COR-L47 (cell line): Measurements from ENCODE around the gene GAS2L2.
"Not testable (repeated sequence)": the region's sequence is repeated elsewhere in the genome, so short reads cannot be mapped to it uniquely, and the experiment has no call there.

ENCODE experiments used
- DNase-seq: peaks from one replicate; lab custom pipeline; 2025; lab: John Stamatoyannopoulos, UW

The GAS2L2 gene

GRCh38 chr17:35773129-35773528 is 20.1 kb upstream of the GAS2L2 start:
- no peak for DNase-seq

- DNase-seq: no peak
Measured at GRCh38 chr17:35769895-35770486, 17.0 kb upstream of the GAS2L2 start.

GRCh38 chr17:35768797-35769196 is 15.8 kb upstream of the GAS2L2 start:
- DNase-seq: no peak

- no peak for DNase-seq
Measured at GRCh38 chr17:35766903-35767510, 14.0 kb upstream of the GAS2L2 start.

- DNase-seq: no peak
Measured at GRCh38 chr17:35766489-35766877, 13.4 kb upstream of the GAS2L2 start.

- no peak for DNase-seq
Measured at GRCh38 chr17:35765756-35766488, 12.9 kb upstream of the GAS2L2 start.

GRCh38 chr17:35765086-35765710 is 12.2 kb upstream of the GAS2L2 start:
- no peak for DNase-seq

- peak; percentile 90 for DNase-seq
Measured at GRCh38 chr17:35764123-35764991, 11.3 kb upstream of the GAS2L2 start.

GRCh38 chr17:35763767-35764122 is 10.7 kb upstream of the GAS2L2 start:
- DNase-seq: no peak

GRCh38 chr17:35761601-35762000 is 8.6 kb upstream of the GAS2L2 start:
- no peak for DNase-seq

GRCh38 chr17:35760587-35760986 is 7.5 kb upstream of the GAS2L2 start, which contains the start of gene C17orf50:
C17orf50 (plus strand) TSS chr17:35760887; CDS start chr17:35760942, 55 bp downstream.
- no peak for DNase-seq

GRCh38 chr17:35757243-35757642 is 4.2 kb upstream of the GAS2L2 start:
- DNase-seq: no peak

GRCh38 chr17:35752471-35752870 is 568 bp downstream of the GAS2L2 start:
- no peak for DNase-seq

- DNase-seq: not testable (repeated sequence)
Measured at GRCh38 chr17:35751541-35751940, 1.5 kb downstream of the GAS2L2 start.

GRCh38 chr17:35750526-35751395 is 2.3 kb downstream of the GAS2L2 start:
- DNase-seq: no peak

GRCh38 chr17:35749560-35750412 is 3.3 kb downstream of the GAS2L2 start:
- DNase-seq: no peak

- no peak for DNase-seq
Measured at GRCh38 chr17:35748979-35749378, 4.1 kb downstream of the GAS2L2 start.

- DNase-seq: no peak
Measured at GRCh38 chr17:35748341-35748841, 4.6 kb downstream of the GAS2L2 start.

- DNase-seq: peak; percentile 50
Measured at GRCh38 chr17:35747540-35748017, 5.5 kb downstream of the GAS2L2 start.
